ENCODE results near the gene PTPRG. TPM values are rescaled to one million over a fixed set of nuclear protein-coding genes. Genes with fewer than 3 reads are reported as not detected.

The PTPRG gene
- total RNA-seq, 4 donors from 2014 or later = 21.1 to 54.2 (median 30.6) TPM

DNA sequence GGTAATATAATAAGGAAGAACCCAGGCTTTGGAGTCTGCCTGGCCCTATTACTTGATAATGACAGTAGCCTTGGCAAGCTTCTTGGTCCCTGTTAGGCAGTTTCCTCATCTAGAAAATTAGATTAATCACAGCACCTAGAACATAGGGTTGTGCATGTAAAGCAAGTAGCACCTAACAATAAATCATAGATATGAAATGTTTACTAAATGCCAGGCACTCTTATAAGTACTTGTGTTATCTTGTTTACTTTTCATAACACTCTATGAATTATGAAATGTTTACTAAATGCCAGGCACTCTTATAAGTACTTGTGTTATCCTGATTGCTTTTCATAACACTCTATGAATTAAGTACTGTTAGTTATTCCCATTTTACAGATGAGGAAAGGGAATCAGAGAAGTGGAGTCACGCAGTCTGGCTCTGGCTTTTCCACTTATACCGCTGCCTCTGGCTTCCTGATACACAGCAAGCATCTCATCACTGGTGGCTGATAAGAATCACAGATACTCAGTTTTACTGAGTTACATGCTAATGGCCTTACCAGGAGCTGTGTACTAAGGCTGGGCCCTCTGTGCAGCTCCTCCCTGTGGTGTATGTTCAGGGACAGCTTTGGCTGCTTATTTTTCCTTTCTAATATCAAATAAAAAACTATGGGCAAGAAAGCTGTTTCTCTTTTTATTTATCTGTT, 688.6 kb downstream of the PTPRG start:
- Histone ChIP-seq H3K4me3 (no peak overlapping the region), H3K27ac (no peak overlapping the region), H3K27me3 (no peaks in the 10 kb centered on the region), H3K4me1 (peaks cover 4 to 15% of the 10 kb centered on the region in 2 donors), H3K36me3 (no peaks in the 10 kb centered on the region), H3K9me3 (no peaks in the 10 kb centered on the region)
- intact Hi-C loops (cut with DNase I; ENCODE audit: low total_unique reads) = no loop called here
- TF ChIP-seq POLR2A (IDR thresholded peaks at IDR 0.05) = no peak
- TF ChIP-seq, protein P1, sequence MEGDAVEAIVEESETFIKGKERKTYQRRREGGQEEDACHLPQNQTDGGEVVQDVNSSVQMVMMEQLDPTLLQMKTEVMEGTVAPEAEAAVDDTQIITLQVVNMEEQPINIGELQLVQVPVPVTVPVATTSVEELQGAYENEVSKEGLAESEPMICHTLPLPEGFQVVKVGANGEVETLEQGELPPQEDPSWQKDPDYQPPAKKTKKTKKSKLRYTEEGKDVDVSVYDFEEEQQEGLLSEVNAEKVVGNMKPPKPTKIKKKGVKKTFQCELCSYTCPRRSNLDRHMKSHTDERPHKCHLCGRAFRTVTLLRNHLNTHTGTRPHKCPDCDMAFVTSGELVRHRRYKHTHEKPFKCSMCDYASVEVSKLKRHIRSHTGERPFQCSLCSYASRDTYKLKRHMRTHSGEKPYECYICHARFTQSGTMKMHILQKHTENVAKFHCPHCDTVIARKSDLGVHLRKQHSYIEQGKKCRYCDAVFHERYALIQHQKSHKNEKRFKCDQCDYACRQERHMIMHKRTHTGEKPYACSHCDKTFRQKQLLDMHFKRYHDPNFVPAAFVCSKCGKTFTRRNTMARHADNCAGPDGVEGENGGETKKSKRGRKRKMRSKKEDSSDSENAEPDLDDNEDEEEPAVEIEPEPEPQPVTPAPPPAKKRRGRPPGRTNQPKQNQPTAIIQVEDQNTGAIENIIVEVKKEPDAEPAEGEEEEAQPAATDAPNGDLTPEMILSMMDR (IDR thresholded peaks at IDR 0.05 in 4 of 5, conservative IDR thresholded peaks at IDR 0.05 in 1 of 5) = no peak
- DNase-seq (no peak), ATAC-seq (no peak)
- in situ Hi-C loops (cut with MboI; ENCODE audit: low sequenced_read_pairs in 4 of 4) = no loop called here

DNA sequence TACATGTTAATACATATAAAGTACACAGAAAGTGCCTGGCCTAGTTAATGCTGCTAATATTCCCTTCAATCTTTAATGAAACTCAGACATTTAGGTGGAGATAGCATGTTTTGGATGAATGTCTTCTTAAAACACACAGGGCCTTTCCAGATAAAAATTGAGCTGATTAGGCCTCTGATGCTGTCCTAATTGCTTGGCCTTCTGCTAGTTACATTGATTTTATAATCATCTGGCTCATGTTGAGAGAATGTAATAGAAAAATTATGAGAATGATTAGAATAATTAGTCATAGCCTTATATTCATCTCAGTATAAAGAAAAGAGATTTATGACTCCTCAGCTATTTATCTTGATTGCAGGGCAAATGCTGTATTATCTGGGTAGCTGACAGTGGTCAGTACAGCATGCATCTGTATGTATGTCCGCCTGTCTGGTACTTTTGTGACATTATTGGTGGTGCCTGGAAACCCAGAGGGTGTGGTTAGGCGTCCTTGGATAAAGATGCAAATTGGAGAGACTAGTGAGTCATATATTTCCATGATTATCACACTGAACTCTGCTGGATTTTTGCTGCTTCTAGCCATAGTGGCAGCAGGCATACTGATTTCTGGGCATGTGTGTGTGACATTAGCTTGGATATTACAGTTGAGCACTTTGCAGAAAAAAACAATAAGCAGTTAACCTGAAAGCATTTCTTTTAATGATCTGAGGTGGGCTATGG, 691.2 kb downstream of the PTPRG start:
- TF ChIP-seq, protein P1 (IDR thresholded peaks at IDR 0.05 in 4 of 5, conservative IDR thresholded peaks at IDR 0.05 in 1 of 5) = no peak
- no peak for TF ChIP-seq POLR2A (IDR thresholded peaks at IDR 0.05)
- Histone ChIP-seq H3K9me3 (no peaks in the 10 kb centered on the region), H3K36me3 (peaks cover 0 to 7% of the 10 kb centered on the region in 2 donors), H3K27ac (no peak overlapping the region), H3K4me1 (no peaks in the 10 kb centered on the region), H3K4me3 (no peak overlapping the region), H3K27me3 (no peaks in the 10 kb centered on the region)
- intact Hi-C loops (cut with DNase I; ENCODE audit: low total_unique reads) = no loop called here
- in situ Hi-C loops (cut with MboI; ENCODE audit: low sequenced_read_pairs in 4 of 4) = no loop called here
- no peak for DNase-seq
- ATAC-seq = no peak

DNA sequence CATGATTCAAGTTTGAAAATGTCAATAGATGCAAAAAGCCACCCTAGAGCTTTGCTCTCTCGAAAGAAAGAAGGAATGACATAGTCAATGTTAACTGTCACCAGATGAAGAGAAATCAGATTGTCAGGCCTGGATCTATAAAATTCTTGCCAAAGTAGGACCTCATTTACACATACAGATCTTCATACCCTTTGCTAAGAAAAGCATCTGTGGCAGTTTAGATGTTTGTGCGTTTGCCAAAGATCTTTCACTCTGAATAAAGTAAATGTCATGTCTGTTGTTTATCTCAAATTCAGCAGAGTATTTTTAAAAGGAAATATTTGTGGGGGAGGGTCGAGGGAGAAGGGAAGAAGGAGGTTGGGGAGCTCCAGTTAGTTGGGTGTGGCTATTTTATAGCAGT, 692.6 kb downstream of the PTPRG start:
- no peaks in the 10 kb centered on the region for H3K4me1 ChIP-seq
- H3K27ac ChIP-seq = no peak overlapping the region
- TF ChIP-seq, protein P1 (IDR thresholded peaks at IDR 0.05 in 4 of 5, conservative IDR thresholded peaks at IDR 0.05 in 1 of 5) = no peak
- no peak for TF ChIP-seq POLR2A (IDR thresholded peaks at IDR 0.05)
- no peaks in the 10 kb centered on the region for H3K9me3 ChIP-seq
- H3K27me3 ChIP-seq = no peaks in the 10 kb centered on the region
- in situ Hi-C loops (cut with MboI; ENCODE audit: low sequenced_read_pairs in 4 of 4) (no loop called here), intact Hi-C loops (cut with DNase I; ENCODE audit: low total_unique reads) (no loop called here)
- H3K4me3 ChIP-seq = no peak overlapping the region
- peaks cover 0 to 7% of the 10 kb centered on the region in 2 donors for H3K36me3 ChIP-seq
- ATAC-seq (no peak), DNase-seq (no peak)

- intact Hi-C loops (cut with DNase I; ENCODE audit: low total_unique reads) = no loop called here
- no peaks in the 10 kb centered on the region for H3K27me3 ChIP-seq
- ATAC-seq = no peak
Observed at GRCh38 chr3:62255758-62256157, 694.4 kb downstream of the PTPRG start.

More at GRCh38 chr3:62255758-62256157, 694.4 kb downstream of the PTPRG start:
- in situ Hi-C loops (cut with MboI; ENCODE audit: low sequenced_read_pairs in 4 of 4) = no loop called here
- no peak for DNase-seq
- Histone ChIP-seq H3K4me3 (no peak overlapping the region), H3K36me3 (peaks cover 0 to 7% of the 10 kb centered on the region in 2 donors), H3K9me3 (no peaks in the 10 kb centered on the region), H3K27ac (no peak overlapping the region), H3K4me1 (no peaks in the 10 kb centered on the region)
- TF ChIP-seq, protein P1 (IDR thresholded peaks at IDR 0.05 in 4 of 5, conservative IDR thresholded peaks at IDR 0.05 in 1 of 5) = no peak
- no peak for TF ChIP-seq POLR2A (IDR thresholded peaks at IDR 0.05)
